ENCODE measurements around the gene LRMDA. TPM values are rescaled to one million over a fixed set of nuclear protein-coding genes. Genes with fewer than 3 reads are reported as not detected.

Gene LRMDA
- total RNA-seq, 1 donor from 2014 or later = 19.4 TPM

DNA sequence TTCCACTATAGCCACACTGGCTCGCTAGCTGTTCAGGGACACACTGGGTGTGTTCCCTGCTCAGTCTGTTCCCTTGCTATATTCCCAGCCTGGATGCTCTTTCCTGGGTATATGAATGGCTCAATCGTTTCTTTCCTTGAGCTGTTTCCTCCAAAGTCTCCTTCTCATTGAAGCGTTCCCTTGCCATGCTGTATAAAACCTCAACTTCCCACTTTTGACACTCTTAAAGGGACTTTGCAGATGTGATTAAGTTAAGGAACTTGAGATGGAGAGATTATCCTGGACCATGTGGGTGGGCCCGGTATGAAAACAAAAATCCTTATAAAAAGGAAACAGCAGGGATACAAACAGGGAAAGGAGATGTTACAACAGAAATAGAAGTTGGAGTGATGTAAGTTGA is 973.1 kb downstream of the LRMDA start:
- H3K27ac Mint-ChIP-seq (ENCODE audit: unreplicated experiment) = no peak overlapping the region
- H3K4me3 Mint-ChIP-seq (ENCODE audit: unreplicated experiment) = no peak overlapping the region
- peaks cover 6% of the 10 kb centered on the region for H3K36me3 Mint-ChIP-seq (ENCODE audit: low read depth, unreplicated experiment)
- H3K27me3 Mint-ChIP-seq (ENCODE audit: unreplicated experiment) = peaks cover 3% of the 10 kb centered on the region
- no peak for DNase-seq (ENCODE audit: low spot score)
- TF ChIP-seq, protein P1, sequence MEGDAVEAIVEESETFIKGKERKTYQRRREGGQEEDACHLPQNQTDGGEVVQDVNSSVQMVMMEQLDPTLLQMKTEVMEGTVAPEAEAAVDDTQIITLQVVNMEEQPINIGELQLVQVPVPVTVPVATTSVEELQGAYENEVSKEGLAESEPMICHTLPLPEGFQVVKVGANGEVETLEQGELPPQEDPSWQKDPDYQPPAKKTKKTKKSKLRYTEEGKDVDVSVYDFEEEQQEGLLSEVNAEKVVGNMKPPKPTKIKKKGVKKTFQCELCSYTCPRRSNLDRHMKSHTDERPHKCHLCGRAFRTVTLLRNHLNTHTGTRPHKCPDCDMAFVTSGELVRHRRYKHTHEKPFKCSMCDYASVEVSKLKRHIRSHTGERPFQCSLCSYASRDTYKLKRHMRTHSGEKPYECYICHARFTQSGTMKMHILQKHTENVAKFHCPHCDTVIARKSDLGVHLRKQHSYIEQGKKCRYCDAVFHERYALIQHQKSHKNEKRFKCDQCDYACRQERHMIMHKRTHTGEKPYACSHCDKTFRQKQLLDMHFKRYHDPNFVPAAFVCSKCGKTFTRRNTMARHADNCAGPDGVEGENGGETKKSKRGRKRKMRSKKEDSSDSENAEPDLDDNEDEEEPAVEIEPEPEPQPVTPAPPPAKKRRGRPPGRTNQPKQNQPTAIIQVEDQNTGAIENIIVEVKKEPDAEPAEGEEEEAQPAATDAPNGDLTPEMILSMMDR (IDR thresholded peaks at IDR 0.05; ENCODE audit: unreplicated experiment) = no peak
- no peaks in the 10 kb centered on the region for H3K9me3 Mint-ChIP-seq (ENCODE audit: unreplicated experiment)
- H3K4me1 Mint-ChIP-seq (ENCODE audit: unreplicated experiment) = no peaks in the 10 kb centered on the region

DNA sequence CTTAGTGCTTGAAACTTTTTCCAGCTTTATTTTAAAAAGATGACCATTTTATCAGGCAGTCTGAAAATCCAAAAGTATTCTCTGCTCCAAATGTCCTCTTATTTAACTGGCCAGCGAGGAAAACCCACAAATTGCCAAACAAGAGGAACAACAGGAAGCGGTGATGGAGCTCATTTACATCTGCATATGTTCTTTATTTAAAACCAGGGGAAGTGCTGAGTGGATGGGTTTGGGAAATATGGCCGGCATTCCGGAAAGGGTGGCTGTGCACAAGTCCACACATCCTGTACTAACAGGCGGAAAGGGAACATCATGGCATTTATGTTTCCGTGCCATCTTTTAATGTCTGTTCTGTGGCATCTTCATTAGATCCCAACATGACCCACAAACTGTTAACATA is 974.5 kb downstream of the LRMDA start:
- Mint-ChIP-seq H3K27ac (ENCODE audit: unreplicated experiment) (no peak overlapping the region), H3K36me3 (ENCODE audit: low read depth, unreplicated experiment) (peaks cover 6% of the 10 kb centered on the region), H3K4me1 (ENCODE audit: unreplicated experiment) (no peaks in the 10 kb centered on the region), H3K9me3 (ENCODE audit: unreplicated experiment) (no peaks in the 10 kb centered on the region), H3K4me3 (ENCODE audit: unreplicated experiment) (no peak overlapping the region), H3K27me3 (ENCODE audit: unreplicated experiment) (peaks cover 3% of the 10 kb centered on the region)
- TF ChIP-seq, protein P1 (IDR thresholded peaks at IDR 0.05; ENCODE audit: unreplicated experiment) = no peak
- no peak for DNase-seq (ENCODE audit: low spot score)

DNA sequence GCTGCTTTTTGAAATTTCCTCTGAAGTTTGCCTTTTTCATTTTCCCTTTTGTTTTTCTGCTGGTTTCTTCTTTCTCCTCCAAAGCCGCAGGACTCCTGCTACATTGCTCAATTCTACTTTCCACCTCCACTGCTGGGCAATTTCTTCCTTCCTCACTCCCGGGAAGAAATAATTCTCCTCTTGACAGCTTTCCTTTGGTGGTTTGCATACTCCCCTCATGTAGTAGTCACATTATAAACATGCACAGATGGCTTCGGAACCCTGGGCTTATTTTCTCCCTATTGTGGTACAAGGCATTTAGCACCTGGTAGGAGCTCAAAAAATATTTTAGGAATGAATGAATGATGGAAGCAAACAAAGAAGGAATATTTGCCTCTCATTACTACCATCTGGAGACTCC is 977.2 kb downstream of the LRMDA start:
- no peaks in the 10 kb centered on the region for H3K9me3 Mint-ChIP-seq (ENCODE audit: unreplicated experiment)
- peaks cover 5% of the 10 kb centered on the region for H3K4me1 Mint-ChIP-seq (ENCODE audit: unreplicated experiment)
- no peak overlapping the region for H3K27ac Mint-ChIP-seq (ENCODE audit: unreplicated experiment)
- H3K27me3 Mint-ChIP-seq (ENCODE audit: unreplicated experiment) = peaks cover 5% of the 10 kb centered on the region
- peaks cover 6% of the 10 kb centered on the region for H3K36me3 Mint-ChIP-seq (ENCODE audit: low read depth, unreplicated experiment)
- no peak overlapping the region for H3K4me3 Mint-ChIP-seq (ENCODE audit: unreplicated experiment)
- DNase-seq (ENCODE audit: low spot score) = no peak
- TF ChIP-seq, protein P1 (IDR thresholded peaks at IDR 0.05; ENCODE audit: unreplicated experiment) = no peak

DNA sequence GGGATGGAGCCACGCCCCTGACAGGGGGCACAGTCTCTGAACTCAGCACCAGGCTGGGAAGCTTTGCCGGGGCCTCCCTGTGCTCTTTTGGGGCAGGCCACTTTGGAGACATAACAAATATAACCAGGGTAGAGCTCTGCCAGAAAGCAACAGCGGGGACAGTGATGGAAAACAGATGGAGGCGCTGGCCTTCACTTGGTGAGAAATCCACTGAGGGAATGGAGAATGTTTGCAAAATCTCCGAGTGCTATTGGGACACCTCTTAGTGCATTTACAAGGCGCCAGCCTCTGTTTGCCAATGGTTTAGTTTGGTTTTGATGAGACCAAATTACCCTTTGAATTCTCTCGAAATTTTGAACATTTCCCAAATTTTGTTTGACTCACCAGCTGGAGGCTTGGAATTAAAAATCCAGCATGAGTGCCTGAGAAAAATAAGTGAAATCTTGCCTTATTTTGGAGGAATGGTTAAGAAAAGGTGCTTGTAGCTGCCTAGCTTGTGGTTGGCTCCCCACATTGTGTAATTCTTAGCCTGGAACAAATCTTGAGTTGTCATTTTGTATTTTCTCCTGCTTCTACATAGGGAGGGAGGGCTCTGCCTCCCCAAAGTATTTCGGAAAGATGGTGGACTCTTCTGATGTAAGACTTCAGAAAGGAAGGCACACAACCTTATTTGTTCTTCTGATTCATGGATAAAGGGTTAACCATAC is 980.5 kb downstream of the LRMDA start:
- Mint-ChIP-seq H3K27me3 (ENCODE audit: unreplicated experiment) (peaks cover 2% of the 10 kb centered on the region), H3K4me1 (ENCODE audit: unreplicated experiment) (peaks cover 5% of the 10 kb centered on the region), H3K36me3 (ENCODE audit: low read depth, unreplicated experiment) (no peaks in the 10 kb centered on the region), H3K4me3 (ENCODE audit: unreplicated experiment) (no peak overlapping the region), H3K9me3 (ENCODE audit: unreplicated experiment) (no peaks in the 10 kb centered on the region), H3K27ac (ENCODE audit: unreplicated experiment) (no peak overlapping the region)
- TF ChIP-seq, protein P1 (IDR thresholded peaks at IDR 0.05; ENCODE audit: unreplicated experiment) = no peak
- DNase-seq (ENCODE audit: low spot score) = no peak

DNA sequence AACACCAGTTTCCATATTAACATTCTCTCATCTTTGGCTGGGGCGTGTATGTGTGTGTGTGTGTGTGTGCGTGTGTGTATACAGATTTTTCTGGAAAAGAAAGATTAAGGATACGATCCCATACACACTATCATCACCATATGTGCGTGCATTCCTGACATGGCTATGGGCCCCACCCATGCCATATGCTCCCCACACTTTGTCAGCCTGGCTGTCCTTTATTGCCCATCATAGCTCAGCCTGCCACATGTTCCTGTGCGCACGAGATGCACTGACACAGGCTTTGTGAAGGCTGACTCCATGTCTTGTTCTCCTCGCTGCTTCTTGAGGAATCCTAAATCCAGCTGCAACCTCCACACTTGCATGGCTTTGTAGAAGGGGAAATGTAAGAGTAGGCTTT is 984.1 kb downstream of the LRMDA start:
- peaks cover 5% of the 10 kb centered on the region for H3K4me1 Mint-ChIP-seq (ENCODE audit: unreplicated experiment)
- no peaks in the 10 kb centered on the region for H3K9me3 Mint-ChIP-seq (ENCODE audit: unreplicated experiment)
- no peak for DNase-seq (ENCODE audit: low spot score)
- H3K36me3 Mint-ChIP-seq (ENCODE audit: low read depth, unreplicated experiment) = no peaks in the 10 kb centered on the region
- peaks cover 2% of the 10 kb centered on the region for H3K27me3 Mint-ChIP-seq (ENCODE audit: unreplicated experiment)
- TF ChIP-seq, protein P1 (IDR thresholded peaks at IDR 0.05; ENCODE audit: unreplicated experiment) = no peak
- no peak overlapping the region for H3K27ac Mint-ChIP-seq (ENCODE audit: unreplicated experiment)
- H3K4me3 Mint-ChIP-seq (ENCODE audit: unreplicated experiment) = no peak overlapping the region
